ENCODE results near the gene NUP188. TPM values are rescaled to one million over a fixed set of nuclear protein-coding genes. Genes with fewer than 3 reads are reported as not detected.
A peak's percentile ranks its signal among the peaks of the same experiment; 100 is the strongest.

NUP188 gene
- total RNA-seq: 28.2 TPM

GRCh38 chr9:128947527-128948301 is at the start of gene NUP188, which contains the start of gene DOLK:
Gene NUP188, plus strand, starts transcription at chr9:128947699. Its CDS starts 21 bp downstream, at chr9:128947720.
Gene DOLK, minus strand, starts transcription at chr9:128947603. Its CDS starts 300 bp downstream, at chr9:128947303.
- peak; percentile 97 for DNase-seq (ENCODE audit: low spot score)

GRCh38 chr9:128898382-128898781 is 49.1 kb upstream of the NUP188 start:
- DNase-seq (ENCODE audit: low spot score): no peak

- no peak for DNase-seq (ENCODE audit: low spot score)
Observed at GRCh38 chr9:128898845-128899565, 48.5 kb upstream of the NUP188 start.

DNA sequence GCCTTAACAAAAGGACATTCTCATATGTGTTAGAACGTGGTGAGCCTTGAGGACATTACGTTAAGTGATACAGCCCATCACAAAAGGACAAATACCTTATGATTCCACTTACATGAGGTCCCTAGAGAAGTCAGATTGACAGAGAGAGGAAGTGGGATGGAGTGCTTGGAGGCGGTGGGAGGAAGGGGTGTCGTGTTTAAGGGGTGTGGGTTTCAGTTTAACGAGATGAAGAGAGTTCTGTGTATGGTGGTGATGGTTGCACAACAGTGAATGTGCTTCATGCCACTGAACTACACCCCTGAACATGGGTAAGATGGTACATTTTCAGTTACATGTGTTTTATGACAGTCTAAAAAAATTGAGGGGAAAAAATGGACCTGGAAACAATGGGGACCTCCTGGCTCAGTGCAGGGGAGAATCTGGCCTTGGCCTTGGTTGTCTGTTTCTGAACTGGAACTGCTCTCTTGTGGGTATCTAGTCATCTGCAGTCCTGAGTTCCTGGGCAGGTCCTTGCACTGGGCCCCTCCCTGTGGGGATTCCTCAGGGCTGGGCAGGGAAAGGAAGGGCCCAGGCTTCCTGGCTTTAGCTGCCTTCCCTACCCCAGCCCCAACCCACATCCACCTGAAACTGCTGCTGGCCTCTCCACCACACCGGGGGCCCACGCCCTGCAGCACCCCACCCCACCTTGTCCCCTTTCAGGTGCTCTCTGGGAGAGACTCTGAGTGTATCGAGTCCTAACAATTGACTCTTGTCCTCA is 47.8 kb upstream of the NUP188 start:
- no peak for DNase-seq (ENCODE audit: low spot score)

DNA sequence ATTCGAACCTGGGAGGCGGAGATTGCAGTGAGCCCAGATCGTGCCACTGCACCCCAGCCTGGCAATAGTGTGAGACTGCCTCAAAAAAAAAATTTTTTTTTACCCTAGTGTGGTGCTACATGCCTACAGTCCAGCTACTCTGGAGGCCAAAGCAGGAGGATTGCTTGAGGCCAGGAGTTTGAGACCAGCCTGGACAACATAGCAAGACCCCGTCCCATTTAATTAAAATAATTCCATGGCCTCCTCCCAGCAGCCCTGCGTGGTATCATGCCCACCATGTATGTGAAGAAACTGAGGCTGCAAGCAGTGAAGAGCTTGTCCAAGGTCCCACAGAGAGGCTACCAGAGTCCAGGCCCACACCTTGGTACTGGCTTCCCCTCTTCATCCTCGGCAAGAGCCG is 46.1 kb upstream of the NUP188 start:
- no peak for DNase-seq (ENCODE audit: low spot score)

DNA sequence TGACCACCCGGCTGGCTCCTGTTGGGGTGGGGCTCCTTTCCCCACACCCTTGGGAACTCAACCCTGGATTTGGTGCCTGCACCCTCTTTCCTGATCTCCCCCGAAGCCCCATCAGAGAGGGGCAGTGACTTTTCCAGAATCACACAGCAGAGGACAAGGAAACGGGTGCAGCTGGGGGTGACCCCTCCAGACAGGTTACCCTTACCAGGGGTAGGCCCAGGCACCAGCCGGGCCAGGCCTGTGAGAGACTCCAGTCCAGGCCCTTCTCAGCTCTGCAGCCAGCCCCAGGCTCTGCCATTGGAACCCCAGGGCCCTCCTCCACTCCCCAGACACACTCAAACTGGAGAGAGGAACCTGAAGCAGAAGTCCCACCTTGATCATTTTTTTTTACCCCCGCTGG is 45.7 kb upstream of the NUP188 start:
- no peak for DNase-seq (ENCODE audit: low spot score)

- DNase-seq (ENCODE audit: low spot score): peak; percentile 55
Observed at GRCh38 chr9:128902351-128903078, 45.0 kb upstream of the NUP188 start.

DNA sequence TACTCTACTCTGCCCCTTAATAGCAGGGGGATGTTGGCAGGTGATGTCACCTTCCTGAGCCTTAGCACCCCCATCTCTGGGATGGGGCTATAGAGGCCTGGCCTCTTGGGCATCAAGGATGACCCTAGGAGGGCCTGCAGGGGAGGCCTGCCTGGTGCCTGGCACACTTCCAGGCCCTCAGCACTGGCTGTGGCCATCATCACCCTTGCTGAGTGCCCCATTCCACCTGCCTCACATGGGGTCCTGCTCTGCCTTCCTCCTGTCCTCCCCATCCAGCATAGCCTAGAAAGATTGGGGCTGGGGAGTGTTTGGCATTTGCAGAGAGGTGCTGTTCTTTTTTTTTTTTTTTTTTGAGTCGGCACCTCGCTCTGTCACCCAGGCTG is 44.4 kb upstream of the NUP188 start:
- no peak for DNase-seq (ENCODE audit: low spot score)

DNA sequence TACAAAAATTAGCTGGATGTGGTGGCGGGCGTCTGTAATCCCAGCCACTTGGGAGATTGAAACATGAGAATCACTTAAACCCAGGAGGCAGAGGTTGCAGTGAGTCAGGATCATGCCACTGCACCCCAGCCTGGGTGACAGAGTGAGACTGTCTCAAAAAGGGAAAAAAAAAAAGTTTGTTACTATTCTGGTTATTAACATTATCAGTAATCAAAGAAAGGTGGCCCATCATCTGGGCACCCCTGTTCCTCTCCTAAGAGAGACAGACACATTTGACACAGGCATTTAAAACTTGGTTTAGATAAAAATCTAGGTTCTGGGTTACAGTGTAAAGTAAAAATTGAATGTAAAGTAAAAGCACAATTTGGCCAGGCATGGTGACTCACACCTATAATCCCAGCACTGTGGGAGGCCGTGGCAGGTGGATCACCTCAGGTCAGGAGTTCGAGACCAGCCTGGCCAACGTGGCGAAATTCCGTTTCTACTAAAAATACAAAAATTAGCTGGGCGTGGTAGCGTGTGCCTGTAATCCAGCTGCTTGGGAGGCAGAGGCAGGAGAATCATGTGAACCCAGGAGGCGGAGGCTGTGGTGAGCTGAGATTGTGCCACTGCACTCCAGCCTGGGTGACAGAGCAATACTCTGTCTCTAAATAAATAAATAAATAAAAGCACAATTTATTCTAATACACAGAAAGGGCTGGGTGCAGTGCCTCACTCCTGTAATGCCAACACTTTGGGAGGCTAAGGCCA is 43.5 kb upstream of the NUP188 start:
- DNase-seq (ENCODE audit: low spot score): no peak

DNA sequence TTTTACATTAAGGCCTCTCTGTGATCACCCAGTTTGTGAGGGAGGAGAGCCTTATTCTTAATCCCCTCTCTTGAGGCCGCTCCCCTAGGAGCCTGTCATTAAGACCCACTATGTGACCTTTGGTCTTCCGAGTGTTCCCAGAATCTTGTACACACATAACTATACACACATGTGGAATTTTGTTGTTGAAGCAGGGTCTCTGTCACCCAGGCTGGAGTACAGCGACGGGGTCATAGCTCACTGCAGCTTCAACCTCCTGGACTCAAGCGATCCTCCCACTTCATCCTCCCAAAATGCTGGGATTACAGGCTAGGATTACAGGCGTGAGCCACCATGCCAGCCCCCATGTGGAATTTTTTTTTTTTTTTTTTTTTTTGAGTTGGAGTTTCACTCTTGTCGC is 41.5 kb upstream of the NUP188 start:
- no peak for DNase-seq (ENCODE audit: low spot score)

DNA sequence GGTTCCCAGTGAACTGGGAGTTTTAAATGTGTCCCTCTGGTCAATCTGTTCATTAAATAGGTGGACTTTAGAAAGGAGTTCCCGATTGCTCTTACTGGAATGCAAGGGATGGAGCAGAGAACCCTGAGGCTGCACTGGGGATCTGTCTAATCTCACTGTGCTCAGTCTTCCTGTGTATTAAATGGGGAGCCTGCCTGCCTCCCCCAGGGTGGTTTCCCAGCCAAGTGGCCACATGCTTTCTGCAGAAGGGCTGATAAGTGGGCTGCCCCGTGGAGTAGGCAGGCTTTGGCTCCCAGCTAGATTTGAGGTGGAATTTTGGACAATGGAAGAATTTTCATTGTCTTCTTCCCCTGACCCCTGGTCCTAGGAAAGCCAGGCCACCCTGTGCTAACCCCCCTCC is 40.8 kb upstream of the NUP188 start:
- DNase-seq (ENCODE audit: low spot score): no peak

DNA sequence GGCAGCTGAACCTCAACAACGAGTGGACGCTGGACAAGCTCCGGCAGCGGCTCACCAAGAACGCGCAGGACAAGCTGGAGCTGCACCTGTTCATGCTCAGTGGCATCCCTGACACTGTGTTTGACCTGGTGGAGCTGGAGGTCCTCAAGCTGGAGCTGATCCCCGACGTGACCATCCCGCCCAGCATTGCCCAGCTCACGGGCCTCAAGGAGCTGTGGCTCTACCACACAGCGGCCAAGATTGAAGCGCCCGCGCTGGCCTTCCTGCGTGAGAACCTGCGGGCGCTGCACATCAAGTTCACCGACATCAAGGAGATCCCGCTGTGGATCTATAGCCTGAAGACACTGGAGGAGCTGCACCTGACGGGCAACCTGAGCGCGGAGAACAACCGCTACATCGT is 39.1 kb upstream of the NUP188 start:
- DNase-seq (ENCODE audit: low spot score): no peak

- DNase-seq (ENCODE audit: low spot score): no peak
Observed at GRCh38 chr9:128909859-128910258, 37.6 kb upstream of the NUP188 start.

DNA sequence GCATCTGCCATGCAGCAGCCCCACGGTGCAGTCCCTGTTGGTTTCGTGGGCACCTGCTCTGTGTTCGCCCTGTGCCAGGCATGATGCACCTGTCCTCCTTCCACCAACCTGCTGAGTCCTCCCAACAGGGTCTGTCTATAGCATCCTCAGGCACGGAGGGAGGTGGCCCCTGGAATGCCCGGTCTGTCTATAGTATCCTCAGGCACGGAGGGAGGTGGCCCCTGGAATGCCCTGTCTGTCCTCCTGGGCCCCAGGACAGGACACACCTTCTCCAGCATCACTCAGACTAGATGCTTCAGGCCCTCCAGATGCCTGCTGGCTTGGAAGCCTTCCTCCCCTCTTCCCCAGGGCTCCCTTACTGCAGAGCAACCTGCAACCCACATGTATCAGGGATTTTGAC is 36.6 kb upstream of the NUP188 start:
- DNase-seq (ENCODE audit: low spot score): no peak

- DNase-seq (ENCODE audit: low spot score): no peak
Observed at GRCh38 chr9:128911529-128912035, 35.9 kb upstream of the NUP188 start.

DNA sequence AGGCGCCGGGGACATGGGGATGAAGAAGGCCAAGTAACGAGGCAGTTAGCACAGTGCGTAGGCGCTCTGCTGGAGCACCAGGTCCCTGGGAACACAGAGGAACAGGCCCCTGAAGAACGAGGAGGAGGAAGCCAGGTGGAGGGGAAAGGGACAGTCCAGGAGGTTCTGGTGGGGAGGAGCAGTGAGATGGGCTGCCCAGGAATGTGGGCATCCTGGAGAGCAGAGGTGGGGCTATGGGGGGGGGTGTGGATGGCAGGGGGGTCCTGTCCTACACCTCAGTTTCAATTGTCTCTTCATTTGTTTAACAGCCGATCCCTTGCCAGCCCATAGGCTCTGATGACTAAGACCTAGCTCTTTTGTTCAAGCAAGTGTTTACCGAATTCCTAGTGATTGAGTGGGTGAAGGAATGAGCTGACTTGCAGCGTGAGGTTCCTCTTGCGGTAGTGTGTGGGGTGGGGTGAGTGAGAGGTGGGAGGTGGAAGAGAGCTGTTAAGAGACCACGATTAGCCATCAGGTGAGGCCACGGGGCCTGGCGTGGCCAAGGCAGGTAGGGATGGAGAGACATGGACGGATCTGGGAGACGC is 35.1 kb upstream of the NUP188 start:
- DNase-seq (ENCODE audit: low spot score): no peak

DNA sequence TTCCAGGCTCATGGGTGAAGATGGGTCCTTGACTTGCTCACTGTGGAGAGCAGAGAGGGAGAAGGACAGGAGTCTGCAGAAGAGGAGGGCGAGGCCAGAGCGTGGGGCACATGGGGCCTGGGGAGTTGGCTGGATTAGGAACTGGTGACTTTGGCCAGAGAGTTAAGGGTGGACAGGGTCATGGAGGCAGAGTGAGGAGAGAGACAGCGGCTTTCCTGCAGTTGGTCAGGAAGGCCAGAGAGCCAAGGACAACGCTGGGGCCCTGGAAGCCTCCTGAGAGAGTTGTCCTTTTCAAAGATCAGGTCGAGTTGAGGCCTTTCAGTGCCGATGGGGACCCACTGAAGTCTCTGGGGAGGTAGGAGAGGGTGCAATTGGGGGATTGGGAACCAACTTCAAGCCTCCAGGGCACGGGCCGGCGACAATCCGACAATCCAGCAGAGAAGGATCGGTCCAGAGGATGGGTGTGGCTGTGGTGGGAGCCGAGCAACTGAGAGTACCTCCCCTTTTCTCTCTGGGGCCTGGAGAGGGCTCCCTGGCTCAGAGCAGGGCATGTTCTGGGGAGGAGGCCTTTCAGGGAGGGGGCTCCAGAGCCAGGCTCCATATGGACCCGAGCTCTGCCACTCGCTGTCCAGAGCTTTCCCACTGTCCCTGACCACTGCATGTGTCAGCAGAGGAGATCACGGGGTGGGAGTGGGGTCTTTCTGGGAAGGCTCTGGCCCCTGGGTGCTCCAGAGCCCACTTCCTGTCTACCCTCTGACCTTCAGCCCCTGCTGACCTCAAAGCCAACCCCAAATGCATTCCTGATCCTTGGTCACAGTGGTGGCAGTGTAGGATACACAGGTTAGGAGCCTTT is 34.2 kb upstream of the NUP188 start:
- no peak for DNase-seq (ENCODE audit: low spot score)

DNA sequence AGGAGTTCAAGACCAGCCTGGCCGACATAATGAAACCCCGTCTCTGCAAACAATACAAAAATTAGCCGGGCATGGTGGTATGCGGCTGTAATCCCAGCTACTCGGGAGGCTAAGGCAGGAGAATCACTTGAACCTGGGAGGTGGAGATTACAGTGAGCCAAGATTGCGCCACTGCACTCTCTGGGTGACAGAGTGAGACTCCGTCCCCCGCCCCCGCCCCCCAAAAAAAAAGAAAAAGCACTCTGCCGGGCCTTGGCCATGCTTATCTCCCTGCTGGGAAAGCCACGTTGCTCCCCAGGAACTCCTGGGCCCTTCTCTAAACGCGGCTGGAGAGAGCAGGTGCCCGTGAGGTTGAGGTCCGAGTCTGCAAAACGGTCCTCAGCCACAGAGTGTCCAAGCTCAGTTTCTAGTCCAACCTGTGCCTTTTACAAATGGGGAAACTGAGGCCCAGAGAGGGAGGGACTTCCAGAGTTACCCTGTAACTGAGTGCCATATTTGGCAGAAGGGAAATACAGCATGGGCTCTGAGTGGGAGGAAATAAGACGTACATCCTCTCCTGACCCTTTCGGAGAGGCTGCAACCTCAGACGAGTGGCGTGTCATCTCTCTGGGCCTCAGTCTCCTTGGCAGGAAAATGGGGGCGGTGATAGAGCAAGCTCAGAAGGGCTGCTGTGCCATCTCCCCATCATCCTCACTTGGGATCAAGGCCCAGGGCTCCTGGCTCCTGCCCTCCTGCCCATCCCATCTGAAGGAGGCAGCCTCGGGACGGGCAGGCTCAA is 33.3 kb upstream of the NUP188 start:
- DNase-seq (ENCODE audit: low spot score): no peak

DNA sequence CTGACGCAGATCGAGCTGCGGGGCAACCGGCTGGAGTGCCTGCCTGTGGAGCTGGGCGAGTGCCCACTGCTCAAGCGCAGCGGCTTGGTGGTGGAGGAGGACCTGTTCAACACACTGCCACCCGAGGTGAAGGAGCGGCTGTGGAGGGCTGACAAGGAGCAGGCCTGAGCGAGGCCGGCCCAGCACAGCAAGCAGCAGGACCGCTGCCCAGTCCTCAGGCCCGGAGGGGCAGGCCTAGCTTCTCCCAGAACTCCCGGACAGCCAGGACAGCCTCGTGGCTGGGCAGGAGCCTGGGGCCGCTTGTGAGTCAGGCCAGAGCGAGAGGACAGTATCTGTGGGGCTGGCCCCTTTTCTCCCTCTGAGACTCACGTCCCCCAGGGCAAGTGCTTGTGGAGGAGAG is 31.3 kb upstream of the NUP188 start:
- no peak for DNase-seq (ENCODE audit: low spot score)
